OCI-LY7 (cell line): ENCODE measurements around the gene CCDC39. TPM values are rescaled to one million over a fixed set of nuclear protein-coding genes. Genes with fewer than 3 reads are reported as not detected.
"Not testable (repeated sequence)": the region's sequence is repeated elsewhere in the genome, so short reads cannot be mapped to it uniquely, and the experiment has no call there.

Experiments used
- BruUV-seq: library from RNA; stranded (reverse); fragments of 400-500 nt; replicated peaks from 2 replicates; lab custom pipeline; 2021; lab: Mats Ljungman, UMichigan
- CTCF ChIA-PET: fragments of 300-600 bp; sonication (Branson Sonifier 250); formaldehyde crosslinking; loops from one replicate; lab custom pipeline; 2022; ENCODE audit warnings: antibody characterized with exemption; ENCODE audit not compliant: unreplicated experiment; lab: Charles Lee
- POLR2A ChIA-PET: fragments of 300-600 bp; sonication (Branson Sonifier 250); formaldehyde crosslinking; loops from one replicate; lab custom pipeline; 2022; ENCODE audit warnings: antibody characterized with exemption; lab: Charles Lee
- DNase-seq: peaks from one replicate; pipeline ENCODE4 v3.0.0-alpha.2; 2015; ENCODE audit warnings: low spot score
- H2AFZ ChIP-seq: fragments of 200-600 bp; sonication (generic), shearing (Covaris generic); 2 replicates; pipeline ENCODE4 v1.6.1; 2014; ENCODE audit warnings: mild to moderate bottlenecking, antibody characterized with exemption, low read length, moderate library complexity
- H3K27ac ChIP-seq: fragments of 200-600 bp; sonication (generic); 2 replicates; pipeline ENCODE4 v1.5.1; 2014; ENCODE audit warnings: mixed run types, low read depth, mild to moderate bottlenecking, moderate library complexity, low read length, inconsistent platforms; ENCODE audit not compliant: poor library complexity, severe bottlenecking
- H3K36me3 ChIP-seq: fragments of 200-600 bp; sonication (generic); 2 replicates; pipeline ENCODE4 v1.6.1; 2014; ENCODE audit warnings: mild to moderate bottlenecking, antibody characterized with exemption, low read length, moderate library complexity, mixed read lengths; ENCODE audit not compliant: insufficient read depth
- H3K4me1 ChIP-seq: fragments of 200-600 bp; sonication (generic); 2 replicates; pipeline ENCODE4 v1.5.1; 2014; ENCODE audit warnings: mild to moderate bottlenecking, low read length; ENCODE audit not compliant: insufficient read depth, poor library complexity, severe bottlenecking
- H3K4me2 ChIP-seq: fragments of 200-600 bp; sonication (generic); 2 replicates; pipeline ENCODE4 v1.6.1; 2014; ENCODE audit warnings: mild to moderate bottlenecking, low read length
- H3K4me3 ChIP-seq: fragments of 200-600 bp; sonication (generic); 2 replicates; pipeline ENCODE4 v1.5.1; 2014; ENCODE audit warnings: mild to moderate bottlenecking, low read depth, low read length; ENCODE audit not compliant: poor library complexity, severe bottlenecking
- H3K79me2 ChIP-seq: fragments of 200-600 bp; sonication (generic); 2 replicates; pipeline ENCODE4 v1.6.1; 2016; ENCODE audit warnings: low read depth, mild to moderate bottlenecking, low read length, moderate library complexity, mixed read lengths; ENCODE audit not compliant: insufficient read depth
- H3K9me2 ChIP-seq: fragments of 200-600 bp; sonication (generic); 2 replicates; pipeline ENCODE4 v1.6.1; 2016; ENCODE audit warnings: mild to moderate bottlenecking, low read length, mixed read lengths; ENCODE audit not compliant: insufficient read depth
- H3K9me3 ChIP-seq: fragments of 200-600 bp; sonication (generic); 2 replicates; pipeline ENCODE4 v1.6.1; 2014; ENCODE audit warnings: mild to moderate bottlenecking, mixed run types, low read length, mixed read lengths
- H4K20me1 ChIP-seq: fragments of 200-600 bp; sonication (generic); 2 replicates; pipeline ENCODE4 v1.6.1; 2014; ENCODE audit warnings: mild to moderate bottlenecking, antibody characterized with exemption, low read length, moderate library complexity, mixed read lengths; ENCODE audit not compliant: insufficient read depth
- CTCF ChIP-seq: fragments of 200-600 bp; sonication (generic); conservative IDR thresholded peaks from 2 replicates; pipeline ENCODE4 v1.5.1; 2014; ENCODE audit warnings: mild to moderate bottlenecking, antibody characterized with exemption, low read length, moderate library complexity, mixed read lengths
- EZH2phosphoT487 ChIP-seq: fragments of 200-600 bp; sonication (generic); IDR thresholded peaks from 2 replicates; pipeline ENCODE4 v1.6.1; 2018; ENCODE audit warnings: low read depth, borderline replicate concordance, mild to moderate bottlenecking, mixed run types, antibody characterized with exemption, low read length, moderate library complexity, mixed read lengths
- intact Hi-C: fragments of 100-400 bp; cut with micrococcal nuclease; formaldehyde crosslinking; loops from one replicate; pipeline ENCODE4 v1.10.0; 2022; ENCODE audit not compliant: unreplicated experiment
- total RNA-seq, 2 experiments: library from RNA; depleted of rRNA in 1 of 2; stranded (reverse); fragments of >200 nt in 1 of 2; shearing (Covaris generic) in 1 of 2; gene quantifications; 2 replicates each; pipeline ENCODE4 v1.2.3, GENCODE V29; 2014 to 2022

CCDC39 gene
- total RNA-seq, 2 experiments from 2014 or later: 0.03 TPM; not detected in 1

GRCh38 chr3:180594631-180595558 is 84.4 kb downstream of the CCDC39 start:
- CTCF ChIA-PET: no interaction called here
- Histone ChIP-seq H3K4me1 (no peaks in the 10 kb centered on the region), H3K4me3 (no peak overlapping the region), H3K36me3 (no peaks in the 10 kb centered on the region), H3K79me2 (no peaks in the 10 kb centered on the region), H4K20me1 (no peaks in the 10 kb centered on the region), H3K27ac (no peak overlapping the region), H3K9me3 (no peaks in the 10 kb centered on the region), H3K9me2 (no peaks in the 10 kb centered on the region), H3K4me2 (no peak overlapping the region), H2AFZ (no peak overlapping the region)
- intact Hi-C loops: loop anchor here (10.0 kb wide), 1 partner anchor 670 kb away; no protein-coding TSS in a partner anchor
- POLR2A ChIA-PET: interaction anchor here (1.0 to 1.5 kb wide), 2 partner anchors 9 to 618 kb away, joined by 3 read pairs; no protein-coding TSS in a partner anchor
- no TSS peak for BruUV-seq
- no peak for TF ChIP-seq EZH2phosphoT487
- TF ChIP-seq CTCF: peak; percentile 76
- DNase-seq: peak; percentile 27

GRCh38 chr3:180593631-180594030 is 85.7 kb downstream of the CCDC39 start:
- H3K36me3 ChIP-seq, BruUV-seq, H3K9me2 ChIP-seq, H3K4me2 ChIP-seq, H3K9me3 ChIP-seq, CTCF ChIA-PET, H4K20me1 ChIP-seq, H3K27ac ChIP-seq, H3K79me2 ChIP-seq, H3K4me1 ChIP-seq, H3K4me3 ChIP-seq, POLR2A ChIA-PET, DNase-seq, H2AFZ ChIP-seq: not testable (repeated sequence)
- intact Hi-C loops: loop anchor here (10.0 kb wide), 1 partner anchor 669 kb away; no protein-coding TSS in a partner anchor

DNA sequence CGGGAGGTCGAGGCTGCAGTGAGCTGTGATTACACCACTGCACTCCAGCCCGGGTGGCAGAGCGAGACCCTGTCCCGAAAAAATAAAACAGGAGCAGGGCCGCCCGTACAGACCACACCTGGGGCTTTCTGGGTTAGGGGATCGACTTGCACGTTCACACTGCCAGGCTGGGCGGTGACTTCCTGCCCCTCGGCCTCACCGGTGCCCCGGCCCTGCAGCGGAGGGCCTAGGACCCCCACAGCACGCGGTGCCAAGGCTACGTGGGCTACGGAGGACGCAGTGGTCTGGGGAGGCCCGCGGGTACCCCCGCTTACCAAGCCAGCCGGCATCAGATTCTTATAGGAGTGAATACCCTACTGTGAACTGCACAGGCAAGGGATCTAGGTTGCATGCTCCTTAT is 88.9 kb downstream of the CCDC39 start:
- BruUV-seq: no TSS peak
- Histone ChIP-seq H4K20me1 (no peaks in the 10 kb centered on the region), H3K4me2 (no peak overlapping the region), H3K4me1 (no peaks in the 10 kb centered on the region), H3K9me2 (no peaks in the 10 kb centered on the region), H3K4me3 (no peak overlapping the region), H2AFZ (no peak overlapping the region), H3K36me3 (no peaks in the 10 kb centered on the region), H3K79me2 (no peaks in the 10 kb centered on the region), H3K9me3 (no peaks in the 10 kb centered on the region), H3K27ac (no peak overlapping the region)
- TF ChIP-seq EZH2phosphoT487: no peak
- no peak for DNase-seq
- intact Hi-C loops: loop anchor here (10.0 kb wide), 1 partner anchor 666 kb away; no protein-coding TSS in a partner anchor
- CTCF ChIA-PET: no interaction called here
- POLR2A ChIA-PET: no interaction called here
